Breast epithelium (tissue), 4 donors: ENCODE results near the gene PLOD1. TPM values are rescaled to one million over a fixed set of nuclear protein-coding genes. Genes with fewer than 3 reads are reported as not detected.
"Not testable (repeated sequence)": the region's sequence is repeated elsewhere in the genome, so short reads cannot be mapped to it uniquely, and the experiment has no call there.

ENCODE experiments used
- DNase-seq, 2 donors: peaks; one replicate each; pipeline ENCODE4 v3.0.0-alpha.2; 2019; ENCODE audit warnings: low spot score in 2 of 2
- H3K27ac ChIP-seq, 2 donors: fragments of 200-600 bp; sonication (generic) in 1 of 2; one replicate each; pipeline ENCODE4 v1.5.1; 2016 to 2019; ENCODE audit warnings: mild to moderate bottlenecking in 1 of 2
- H3K27me3 ChIP-seq, 2 donors: fragments of 200-600 bp; sonication (generic) in 1 of 2; one replicate each; pipeline versions ENCODE4 v1.5.1 to v1.6.0; 2017 to 2019; ENCODE audit warnings: control low read depth in 1 of 2, mild to moderate bottlenecking in 1 of 2
- H3K36me3 ChIP-seq: fragments of 200-600 bp; one replicate; pipeline ENCODE4 v1.5.1; 2019
- H3K4me1 ChIP-seq, 2 donors: fragments of 200-600 bp; sonication (generic); one replicate each; pipeline ENCODE4 v1.5.1; 2016 to 2019; ENCODE audit warnings: control low read depth in 1 of 2
- H3K4me3 ChIP-seq, 3 donors: fragments of 200-600 bp; sonication (generic); 1 replicate in 2 of 3; 2 replicates in 1 of 3; pipeline ENCODE4 v1.5.1; 2016 to 2019; ENCODE audit warnings: mild to moderate bottlenecking in 3 of 3, moderate library complexity in 2 of 3
- H3K9me3 ChIP-seq, 2 donors: fragments of 200-600 bp; sonication (generic) in 1 of 2; one replicate each; pipeline ENCODE4 v1.5.1; 2016 to 2019; ENCODE audit warnings: control low read depth in 1 of 2
- CTCF ChIP-seq, 3 donors: fragments of 450-650 bp; IDR thresholded peaks; one replicate each; pipeline ENCODE4 v1.5.1; 2016 to 2017; ENCODE audit warnings: antibody characterized with exemption in 3 of 3, mild to moderate bottlenecking in 3 of 3, moderate library complexity in 3 of 3
- POLR2A ChIP-seq: fragments of 450-650 bp; IDR thresholded peaks from one replicate; pipeline ENCODE4 v1.6.1; 2016; ENCODE audit warnings: antibody characterized with exemption, mild to moderate bottlenecking, moderate library complexity
- POLR2AphosphoS5 ChIP-seq, 3 donors: sonication (generic); formaldehyde crosslinking; IDR thresholded peaks; one replicate each; pipeline ENCODE4 v1.6.1; 2017; ENCODE audit warnings: antibody characterized with exemption in 3 of 3
- intact Hi-C: fragments of 100-400 bp; cut with DNase I; formaldehyde crosslinking; loops from one replicate; pipeline ENCODE4 v1.15.1; 2023; ENCODE audit warnings: low total_unique reads
- total RNA-seq, 3 donors: library from RNA; depleted of rRNA; stranded (reverse); fragments of >200 nt; gene quantifications; one replicate each; pipeline ENCODE4 v1.1.0, GENCODE V29; 2016

PLOD1 gene
- total RNA-seq, 3 donors from 2014 or later, result 45.9 to 86.1 (median 57.5) TPM

GRCh38 chr1:11888877-11889208 is 45.7 kb upstream of the PLOD1 start:
- no peak overlapping the region for H3K4me3 ChIP-seq
- H3K9me3 ChIP-seq, result no peaks in the 10 kb centered on the region
- TF ChIP-seq CTCF (IDR thresholded peaks at IDR 0.05), result no peak
- TF ChIP-seq POLR2AphosphoS5 (IDR thresholded peaks at IDR 0.05), result no peak
- TF ChIP-seq POLR2A, result no peak
- no peaks in the 10 kb centered on the region for H3K36me3 ChIP-seq
- no peak overlapping the region for H3K27ac ChIP-seq
- no peaks in the 10 kb centered on the region for H3K4me1 ChIP-seq
- intact Hi-C loops, result no loop called here
- H3K27me3 ChIP-seq, result no peaks in the 10 kb centered on the region
- no peak for DNase-seq

- Histone ChIP-seq H3K27ac (no peak overlapping the region), H3K27me3 (no peaks in the 10 kb centered on the region), H3K9me3 (no peaks in the 10 kb centered on the region), H3K4me3 (no peak overlapping the region), H3K36me3 (no peaks in the 10 kb centered on the region), H3K4me1 (no peaks in the 10 kb centered on the region)
- no peak for DNase-seq
- intact Hi-C loops, result no loop called here
- no peak for TF ChIP-seq CTCF (IDR thresholded peaks at IDR 0.05)
- TF ChIP-seq POLR2A, result no peak
- TF ChIP-seq POLR2AphosphoS5 (IDR thresholded peaks at IDR 0.05), result no peak
Measured at GRCh38 chr1:11891433-11892186, 42.9 kb upstream of the PLOD1 start.

- H3K9me3 ChIP-seq, result no peaks in the 10 kb centered on the region
- intact Hi-C loops, result no loop called here
- H3K4me3 ChIP-seq, result no peak overlapping the region
- H3K36me3 ChIP-seq, result no peaks in the 10 kb centered on the region
- DNase-seq, result no peak
- TF ChIP-seq POLR2A (no peak), POLR2AphosphoS5 (IDR thresholded peaks at IDR 0.05) (no peak), CTCF (IDR thresholded peaks at IDR 0.05) (peak; percentile 48 to 72 (median 61))
- H3K4me1 ChIP-seq, result no peaks in the 10 kb centered on the region
- H3K27ac ChIP-seq, result no peak overlapping the region
- H3K27me3 ChIP-seq, result peaks cover 0 to 10% of the 10 kb centered on the region in 2 donors
Measured at GRCh38 chr1:11893907-11894251, 40.6 kb upstream of the PLOD1 start.

- peaks cover 0 to 16% of the 10 kb centered on the region in 2 donors for H3K27me3 ChIP-seq
- H3K4me3 ChIP-seq, DNase-seq, H3K9me3 ChIP-seq, intact Hi-C loops, H3K27ac ChIP-seq, H3K4me1 ChIP-seq, H3K36me3 ChIP-seq: not testable (repeated sequence)
Measured at GRCh38 chr1:11894501-11894900, 40.0 kb upstream of the PLOD1 start.

GRCh38 chr1:11898086-11898785 is 36.3 kb upstream of the PLOD1 start:
- intact Hi-C loops, result no loop called here
- H3K4me3 ChIP-seq, result no peak overlapping the region
- no peak for DNase-seq
- H3K4me1 ChIP-seq, result no peaks in the 10 kb centered on the region
- H3K27ac ChIP-seq, result no peak overlapping the region
- H3K36me3 ChIP-seq, result no peaks in the 10 kb centered on the region
- TF ChIP-seq CTCF (IDR thresholded peaks at IDR 0.05) (no peak), POLR2A (no peak), POLR2AphosphoS5 (IDR thresholded peaks at IDR 0.05) (no peak)
- peaks cover 0 to 17% of the 10 kb centered on the region in 2 donors for H3K27me3 ChIP-seq
- no peaks in the 10 kb centered on the region for H3K9me3 ChIP-seq
